ENCODE measurements around the gene SH3GL3. TPM values are rescaled to one million over a fixed set of nuclear protein-coding genes. Genes with fewer than 3 reads are reported as not detected.

The SH3GL3 gene
- total RNA-seq, 4 donors from 2014 or later: 0.34 to 1.2 TPM; not detected in 2

GRCh38 chr15:83612898-83613635, 165.9 kb downstream of the SH3GL3 start:
- Histone ChIP-seq H3K4me1 (no peaks in the 10 kb centered on the region), H3K27me3 (no peaks in the 10 kb centered on the region), H3K9me3 (no peaks in the 10 kb centered on the region), H3K27ac (no peak overlapping the region), H3K4me3 (no peak overlapping the region), H3K36me3 (no peaks in the 10 kb centered on the region)
- WGBS: 76% methylated on average over 2 of the region's 2 CpGs
- no peak for TF ChIP-seq POLR2AphosphoS5 (IDR thresholded peaks at IDR 0.05)
- no peak for DNase-seq (ENCODE audit: low spot score in 2 of 2)

- H3K4me1 ChIP-seq: no peaks in the 10 kb centered on the region
- no peaks in the 10 kb centered on the region for H3K36me3 ChIP-seq
- WGBS: 54% methylated on average over 2 of the region's 2 CpGs
- no peak overlapping the region for H3K4me3 ChIP-seq
- no peaks in the 10 kb centered on the region for H3K9me3 ChIP-seq
- no peak for DNase-seq (ENCODE audit: low spot score in 2 of 2)
- TF ChIP-seq POLR2AphosphoS5 (IDR thresholded peaks at IDR 0.05): no peak
- no peak for TF ChIP-seq POLR2A (IDR thresholded peaks at IDR 0.05)
- no peak for TF ChIP-seq CTCF (IDR thresholded peaks at IDR 0.05)
- no peak for TF ChIP-seq EP300 (IDR thresholded peaks at IDR 0.05)
- H3K27me3 ChIP-seq: no peaks in the 10 kb centered on the region
- no peak overlapping the region for H3K27ac ChIP-seq
Observed at GRCh38 chr15:83613714-83614113, 166.6 kb downstream of the SH3GL3 start.

- no peak for TF ChIP-seq EP300 (IDR thresholded peaks at IDR 0.05)
- TF ChIP-seq POLR2A (IDR thresholded peaks at IDR 0.05): no peak
- no peak for TF ChIP-seq POLR2AphosphoS5 (IDR thresholded peaks at IDR 0.05)
- TF ChIP-seq CTCF (IDR thresholded peaks at IDR 0.05): no peak
- Histone ChIP-seq H3K4me3 (no peak overlapping the region), H3K4me1 (no peaks in the 10 kb centered on the region), H3K9me3 (no peaks in the 10 kb centered on the region), H3K27ac (no peak overlapping the region), H3K36me3 (no peaks in the 10 kb centered on the region), H3K27me3 (no peaks in the 10 kb centered on the region)
- WGBS: 92% methylated on average over 1 of the region's 1 CpG
- no peak for DNase-seq (ENCODE audit: low spot score in 2 of 2)
Observed at GRCh38 chr15:83616840-83617239, 169.7 kb downstream of the SH3GL3 start.

GRCh38 chr15:83626171-83626802, 179.1 kb downstream of the SH3GL3 start:
- 68% methylated on average over 2 of the region's 2 CpGs for WGBS
- no peaks in the 10 kb centered on the region for H3K9me3 ChIP-seq
- H3K4me3 ChIP-seq: no peak overlapping the region
- H3K36me3 ChIP-seq: no peaks in the 10 kb centered on the region
- TF ChIP-seq POLR2A (IDR thresholded peaks at IDR 0.05) (no peak), EP300 (IDR thresholded peaks at IDR 0.05) (no peak), POLR2AphosphoS5 (IDR thresholded peaks at IDR 0.05) (no peak), CTCF (IDR thresholded peaks at IDR 0.05) (no peak)
- no peak for DNase-seq (ENCODE audit: low spot score in 2 of 2)
- H3K27me3 ChIP-seq: no peaks in the 10 kb centered on the region
- H3K27ac ChIP-seq: no peak overlapping the region
- no peaks in the 10 kb centered on the region for H3K4me1 ChIP-seq

- no peaks in the 10 kb centered on the region for H3K27me3 ChIP-seq
- no peak overlapping the region for H3K4me3 ChIP-seq
- no peak for DNase-seq (ENCODE audit: low spot score in 2 of 2)
- WGBS: 98% methylated on average over 2 of the region's 2 CpGs
- TF ChIP-seq CTCF (IDR thresholded peaks at IDR 0.05) (no peak), EP300 (IDR thresholded peaks at IDR 0.05) (no peak), POLR2AphosphoS5 (IDR thresholded peaks at IDR 0.05) (no peak), POLR2A (IDR thresholded peaks at IDR 0.05) (no peak)
- H3K4me1 ChIP-seq: no peaks in the 10 kb centered on the region
- no peaks in the 10 kb centered on the region for H3K36me3 ChIP-seq
- no peaks in the 10 kb centered on the region for H3K9me3 ChIP-seq
- H3K27ac ChIP-seq: no peak overlapping the region
Observed at GRCh38 chr15:83631534-83631933, 184.4 kb downstream of the SH3GL3 start.
